Neutrophil (primary cell): ENCODE results near the gene ZNF185.

Experiments
- H3K27ac ChIP-seq: fragments of 200-600 bp; sonication (generic); 2 replicates; pipeline ENCODE4 v1.5.1; 2016; ENCODE audit warnings: mild to moderate bottlenecking, moderate library complexity
- H3K27me3 ChIP-seq: fragments of 200-600 bp; sonication (generic); 2 replicates; pipeline ENCODE4 v1.6.0; 2016; ENCODE audit warnings: mild to moderate bottlenecking
- H3K36me3 ChIP-seq: fragments of 200-600 bp; sonication (generic); 2 replicates; pipeline ENCODE4 v1.5.1; 2017
- H3K4me1 ChIP-seq, 2 experiments: fragments of 200-600 bp in 1 of 2; sonication (generic) in 1 of 2; 1 replicate in 1 of 2; 2 replicates in 1 of 2; pipeline versions ENCODE4 v1.5.1 to v1.6.1; 2013 to 2016; ENCODE audit warnings: low read depth in 1 of 2, low read length in 1 of 2, mild to moderate bottlenecking in 1 of 2, moderate library complexity in 1 of 2; ENCODE audit not compliant: control insufficient read depth in 1 of 2, insufficient read depth in 1 of 2
- H3K4me3 ChIP-seq, 2 experiments: fragments of 200-600 bp in 1 of 2; sonication (generic) in 1 of 2; 1 replicate in 1 of 2; 2 replicates in 1 of 2; pipeline ENCODE4 v1.5.1; 2013 to 2016; ENCODE audit warnings: low read depth in 1 of 2, low read length in 1 of 2, mild to moderate bottlenecking in 1 of 2, moderate library complexity in 1 of 2
- H3K9me3 ChIP-seq: fragments of 200-600 bp; sonication (generic); 2 replicates; pipeline ENCODE4 v1.5.1; 2016
- TF ChIP-seq, protein P1 (sequence below): fragments of 200-600 bp; sonication (generic); IDR thresholded peaks from 2 replicates; pipeline ENCODE4 v1.5.1; 2016; ENCODE audit warnings: antibody characterized with exemption

The ZNF185 gene

DNA sequence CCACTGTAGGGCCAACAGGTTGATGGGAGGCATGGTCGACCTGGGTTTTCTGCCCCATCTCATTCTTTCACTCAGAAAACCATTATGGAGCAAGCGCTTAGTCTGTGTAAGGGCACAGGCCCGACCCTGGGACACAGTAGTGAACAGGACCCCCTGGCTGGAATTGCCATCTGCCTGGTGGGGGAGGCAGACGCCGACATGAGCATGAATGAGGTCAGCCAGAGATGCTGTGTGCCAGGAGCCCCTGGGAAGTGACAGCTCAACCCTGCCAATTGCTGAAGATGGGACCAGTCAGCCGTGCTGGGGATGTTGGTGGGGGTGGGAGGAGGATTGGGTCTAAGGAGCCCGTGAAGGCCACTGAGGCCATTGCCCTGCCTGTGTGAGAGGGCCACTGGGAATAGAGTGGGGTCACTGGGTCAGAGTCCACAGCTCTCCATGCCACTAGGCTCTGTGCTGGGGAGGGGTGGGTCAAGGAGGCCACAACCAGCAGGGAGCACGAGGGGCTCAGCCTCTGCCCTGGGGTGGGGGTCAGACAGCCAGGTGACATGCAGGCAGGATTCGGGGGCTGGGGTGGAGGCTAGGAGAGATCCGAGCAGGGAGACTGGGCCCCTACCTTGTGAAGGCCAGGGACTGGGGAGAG, 31.0 kb downstream of the ZNF185 start:
- Histone ChIP-seq H3K27me3 (no peaks in the 10 kb centered on the region), H3K36me3 (peaks cover 20% of the 10 kb centered on the region), H3K27ac (no peak overlapping the region), H3K4me1 (no peaks in the 10 kb centered on the region), H3K4me3 (no peak overlapping the region), H3K9me3 (no peaks in the 10 kb centered on the region)
- TF ChIP-seq, protein P1, sequence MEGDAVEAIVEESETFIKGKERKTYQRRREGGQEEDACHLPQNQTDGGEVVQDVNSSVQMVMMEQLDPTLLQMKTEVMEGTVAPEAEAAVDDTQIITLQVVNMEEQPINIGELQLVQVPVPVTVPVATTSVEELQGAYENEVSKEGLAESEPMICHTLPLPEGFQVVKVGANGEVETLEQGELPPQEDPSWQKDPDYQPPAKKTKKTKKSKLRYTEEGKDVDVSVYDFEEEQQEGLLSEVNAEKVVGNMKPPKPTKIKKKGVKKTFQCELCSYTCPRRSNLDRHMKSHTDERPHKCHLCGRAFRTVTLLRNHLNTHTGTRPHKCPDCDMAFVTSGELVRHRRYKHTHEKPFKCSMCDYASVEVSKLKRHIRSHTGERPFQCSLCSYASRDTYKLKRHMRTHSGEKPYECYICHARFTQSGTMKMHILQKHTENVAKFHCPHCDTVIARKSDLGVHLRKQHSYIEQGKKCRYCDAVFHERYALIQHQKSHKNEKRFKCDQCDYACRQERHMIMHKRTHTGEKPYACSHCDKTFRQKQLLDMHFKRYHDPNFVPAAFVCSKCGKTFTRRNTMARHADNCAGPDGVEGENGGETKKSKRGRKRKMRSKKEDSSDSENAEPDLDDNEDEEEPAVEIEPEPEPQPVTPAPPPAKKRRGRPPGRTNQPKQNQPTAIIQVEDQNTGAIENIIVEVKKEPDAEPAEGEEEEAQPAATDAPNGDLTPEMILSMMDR = no peak

DNA sequence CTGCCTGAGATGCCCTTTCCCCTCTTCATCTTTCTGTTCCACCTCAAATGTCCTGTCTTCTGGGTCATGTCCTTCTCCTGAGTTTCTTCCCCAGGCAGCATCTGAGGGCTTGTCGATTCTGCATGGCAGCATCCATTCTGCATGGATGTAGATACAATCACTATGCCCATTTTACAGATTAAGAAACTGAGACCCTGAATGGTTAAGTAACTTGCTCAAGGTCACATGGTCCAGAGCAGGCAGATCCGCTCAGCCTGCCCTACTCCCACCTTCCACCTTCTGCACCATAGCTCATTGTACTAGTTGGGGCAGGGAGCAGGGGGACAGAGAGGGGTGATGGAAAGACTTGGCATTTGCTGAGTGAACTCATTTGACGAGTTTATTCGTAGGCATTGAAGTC, 32.0 kb downstream of the ZNF185 start:
- no peaks in the 10 kb centered on the region for H3K27me3 ChIP-seq
- no peak overlapping the region for H3K27ac ChIP-seq
- no peaks in the 10 kb centered on the region for H3K4me1 ChIP-seq
- no peaks in the 10 kb centered on the region for H3K9me3 ChIP-seq
- peaks cover 20% of the 10 kb centered on the region for H3K36me3 ChIP-seq
- TF ChIP-seq, protein P1 = no peak
- no peak overlapping the region for H3K4me3 ChIP-seq

DNA sequence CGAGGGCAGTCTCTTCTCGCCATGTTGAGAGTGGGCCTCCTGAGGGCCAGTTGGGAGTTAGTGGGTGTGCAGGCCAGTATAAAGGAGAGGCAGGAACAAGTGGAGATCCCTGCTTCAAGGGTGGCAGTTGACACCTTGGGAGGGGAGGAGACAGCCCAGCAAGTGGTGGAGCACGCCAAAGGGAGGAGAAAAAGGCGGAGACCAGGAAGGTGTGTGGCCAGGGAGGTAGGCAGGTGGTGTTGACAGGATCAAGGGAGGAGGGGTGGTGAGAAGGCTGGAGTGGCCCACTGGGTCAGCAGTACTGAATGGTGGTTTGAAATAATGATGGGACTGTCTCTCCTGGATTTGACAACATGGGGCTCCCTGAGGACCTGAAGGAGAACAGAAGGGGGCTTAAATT, 32.6 kb downstream of the ZNF185 start:
- peaks cover 20% of the 10 kb centered on the region for H3K36me3 ChIP-seq
- no peak overlapping the region for H3K27ac ChIP-seq
- no peak overlapping the region for H3K4me3 ChIP-seq
- no peaks in the 10 kb centered on the region for H3K27me3 ChIP-seq
- H3K9me3 ChIP-seq = no peaks in the 10 kb centered on the region
- no peaks in the 10 kb centered on the region for H3K4me1 ChIP-seq
- TF ChIP-seq, protein P1 = no peak

DNA sequence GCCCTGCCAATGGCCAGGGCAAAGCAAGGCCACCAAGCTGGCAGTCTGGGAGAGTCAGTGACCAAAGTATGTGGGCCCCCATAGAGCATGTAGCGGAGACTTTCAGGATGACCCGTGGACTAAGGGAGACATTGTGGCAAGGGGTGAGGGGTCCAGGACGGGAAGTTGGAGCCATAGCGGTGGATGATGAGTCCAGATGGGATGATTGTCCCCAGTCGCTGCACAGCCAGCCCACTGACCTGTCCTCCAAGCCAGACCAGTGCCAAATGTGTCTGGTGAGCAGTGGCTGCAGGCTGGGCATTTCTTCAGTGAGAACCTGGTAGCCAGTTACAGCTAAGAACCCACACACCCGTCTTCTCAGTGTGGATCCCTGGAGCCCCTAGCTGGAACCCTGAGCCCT, 34.3 kb downstream of the ZNF185 start:
- TF ChIP-seq, protein P1 = no peak
- Histone ChIP-seq H3K4me1 (no peaks in the 10 kb centered on the region), H3K9me3 (no peaks in the 10 kb centered on the region), H3K4me3 (no peak overlapping the region), H3K36me3 (peaks cover 25% of the 10 kb centered on the region), H3K27ac (no peak overlapping the region), H3K27me3 (no peaks in the 10 kb centered on the region)

DNA sequence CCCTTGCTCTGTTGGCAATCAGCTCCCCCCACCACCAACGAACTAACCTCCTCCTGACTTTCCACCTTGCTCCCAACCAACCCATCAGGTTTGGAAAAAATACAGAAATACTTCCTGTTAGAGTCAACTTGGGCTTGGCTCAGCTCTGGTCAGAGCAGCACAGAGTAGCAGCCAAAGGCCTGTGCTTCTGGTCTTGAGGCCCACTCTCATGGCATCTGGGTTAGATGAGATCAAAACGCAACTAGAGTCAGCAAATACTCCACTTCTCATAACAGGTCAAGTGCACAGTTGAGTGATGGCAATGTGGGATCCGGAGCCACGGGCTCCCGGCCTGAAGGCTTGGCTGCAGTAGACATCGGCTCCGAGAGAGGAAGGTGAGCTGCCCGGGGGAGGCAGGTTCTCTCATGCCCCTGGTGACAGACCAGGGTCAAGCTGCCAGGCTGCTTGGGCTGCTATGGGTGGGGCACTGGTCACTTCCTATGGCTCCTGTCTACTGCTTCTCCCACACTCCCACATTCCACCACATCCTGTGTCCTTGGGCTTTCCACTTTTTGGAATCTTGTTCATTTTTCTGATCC, 34.8 kb downstream of the ZNF185 start:
- Histone ChIP-seq H3K36me3 (peaks cover 27% of the 10 kb centered on the region), H3K27ac (no peak overlapping the region), H3K4me3 (no peak overlapping the region), H3K9me3 (no peaks in the 10 kb centered on the region), H3K27me3 (no peaks in the 10 kb centered on the region), H3K4me1 (no peaks in the 10 kb centered on the region)
- TF ChIP-seq, protein P1 = no peak
